HUES48 (cell line): Measurements from ENCODE around the gene CIROP.

Experiments
- H3K27ac ChIP-seq: one replicate; pipeline ENCODE4 v1.7.0; 2013; ENCODE audit warnings: low read depth, low read length, inconsistent platforms
- H3K27me3 ChIP-seq: 2 replicates; pipeline ENCODE4 v1.6.1; 2013; ENCODE audit warnings: mild to moderate bottlenecking, low read length; ENCODE audit not compliant: control insufficient read depth, insufficient read depth
- H3K36me3 ChIP-seq: 2 replicates; pipeline ENCODE4 v1.6.1; 2013; ENCODE audit warnings: low read length; ENCODE audit not compliant: control insufficient read depth, insufficient read depth
- H3K4me1 ChIP-seq: 2 replicates; pipeline ENCODE4 v1.6.1; 2013; ENCODE audit warnings: mild to moderate bottlenecking, low read length; ENCODE audit not compliant: control insufficient read depth, insufficient read depth
- H3K4me3 ChIP-seq: 2 replicates; pipeline ENCODE4 v1.5.1; 2013; ENCODE audit warnings: mild to moderate bottlenecking, low read depth, low read length
- H3K9ac ChIP-seq: 2 replicates; pipeline ENCODE4 v1.6.1; 2013; ENCODE audit warnings: mild to moderate bottlenecking, low read depth, low read length, moderate library complexity
- H3K9me3 ChIP-seq: 2 replicates; pipeline ENCODE4 v1.6.1; 2013; ENCODE audit warnings: low read length; ENCODE audit not compliant: control insufficient read depth, insufficient read depth

The CIROP gene

DNA sequence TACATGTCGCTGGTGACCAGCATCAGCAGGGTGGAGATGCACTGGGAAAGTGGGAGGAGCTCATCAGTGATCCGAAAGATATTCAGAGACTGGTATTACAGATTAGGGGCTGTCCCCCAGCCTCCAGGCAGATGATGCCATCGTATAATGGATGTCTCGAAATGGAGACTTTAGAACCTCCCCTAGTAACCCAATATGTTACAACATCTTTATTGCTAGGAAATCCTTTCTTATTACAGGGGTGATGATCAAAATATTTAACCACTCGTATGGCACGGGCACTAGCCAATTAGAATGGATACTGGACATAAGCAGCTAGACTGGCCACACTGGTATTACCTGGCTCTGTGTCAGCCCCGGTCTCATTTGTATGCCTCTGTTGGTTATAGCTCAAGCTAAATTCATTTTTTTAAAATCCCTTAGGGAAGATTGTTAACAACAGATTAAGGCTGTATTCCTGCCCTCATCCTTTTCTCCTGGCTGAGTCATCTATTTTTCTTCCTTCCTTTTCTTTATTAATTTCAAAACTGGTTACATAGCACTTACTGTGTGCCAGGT lies 25.0 kb upstream of the CIROP start:
- no peak overlapping the region for H3K9ac ChIP-seq
- peaks cover 49% of the 10 kb centered on the region for H3K36me3 ChIP-seq
- H3K4me3 ChIP-seq, result no peak overlapping the region
- no peaks in the 10 kb centered on the region for H3K9me3 ChIP-seq
- H3K27me3 ChIP-seq, result no peaks in the 10 kb centered on the region; the same call in 1 of the 2 replicates
- peaks cover 9% of the 10 kb centered on the region for H3K4me1 ChIP-seq
- no peak overlapping the region for H3K27ac ChIP-seq

DNA sequence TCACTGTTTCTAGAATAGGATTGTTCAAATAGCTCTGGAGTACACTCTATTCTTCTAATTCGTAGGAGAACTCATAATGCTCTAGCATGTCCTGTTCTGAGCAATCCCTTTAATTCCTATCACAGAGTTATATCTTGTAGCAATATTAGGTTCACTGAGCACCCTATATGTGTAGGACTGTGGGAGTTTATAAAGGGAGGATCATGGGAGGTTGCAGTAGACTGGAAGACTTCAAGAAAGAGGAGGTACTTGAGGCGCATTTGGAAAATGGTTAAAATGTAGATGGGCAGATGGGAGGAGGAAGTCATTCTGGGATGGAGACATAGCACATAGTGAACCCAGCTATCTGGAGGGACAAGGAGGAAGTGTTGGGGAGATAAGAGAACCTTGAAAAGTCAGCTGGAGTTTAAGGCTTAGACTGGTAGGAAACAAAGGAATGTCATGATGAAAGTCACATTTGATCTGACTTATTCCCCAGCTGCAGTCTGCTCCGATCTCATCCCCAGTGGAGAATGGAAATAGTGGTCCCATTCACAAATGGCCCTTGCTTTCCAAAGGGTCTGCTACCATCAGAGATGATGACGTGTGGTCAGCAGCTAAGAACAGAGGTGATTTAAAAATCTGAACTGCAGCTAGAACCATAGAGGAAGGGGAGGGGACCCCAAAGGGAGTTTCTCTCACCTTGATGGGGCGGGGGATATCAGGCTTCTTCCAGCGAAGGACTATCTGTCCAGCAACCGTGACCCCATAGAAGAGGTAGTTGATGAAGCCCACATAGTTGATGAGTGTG lies 24.4 kb upstream of the CIROP start:
- H3K4me3 ChIP-seq, result no peak overlapping the region
- no peaks in the 10 kb centered on the region for H3K9me3 ChIP-seq
- H3K27me3 ChIP-seq, result no peaks in the 10 kb centered on the region; the same call in 1 of the 2 replicates
- no peak overlapping the region for H3K27ac ChIP-seq
- peaks cover 10% of the 10 kb centered on the region for H3K4me1 ChIP-seq
- no peak overlapping the region for H3K9ac ChIP-seq
- peaks cover 49% of the 10 kb centered on the region for H3K36me3 ChIP-seq

GRCh38 chr14:23127861-23128260 lies 23.1 kb upstream of the CIROP start:
- no peak overlapping the region for H3K27ac ChIP-seq
- no peaks in the 10 kb centered on the region; the same call in 1 of the 2 replicates for H3K27me3 ChIP-seq
- H3K4me3 ChIP-seq, result no peak overlapping the region
- peaks cover 49% of the 10 kb centered on the region for H3K36me3 ChIP-seq
- peaks cover 10% of the 10 kb centered on the region for H3K4me1 ChIP-seq
- H3K9ac ChIP-seq, result no peak overlapping the region
- no peaks in the 10 kb centered on the region for H3K9me3 ChIP-seq

DNA sequence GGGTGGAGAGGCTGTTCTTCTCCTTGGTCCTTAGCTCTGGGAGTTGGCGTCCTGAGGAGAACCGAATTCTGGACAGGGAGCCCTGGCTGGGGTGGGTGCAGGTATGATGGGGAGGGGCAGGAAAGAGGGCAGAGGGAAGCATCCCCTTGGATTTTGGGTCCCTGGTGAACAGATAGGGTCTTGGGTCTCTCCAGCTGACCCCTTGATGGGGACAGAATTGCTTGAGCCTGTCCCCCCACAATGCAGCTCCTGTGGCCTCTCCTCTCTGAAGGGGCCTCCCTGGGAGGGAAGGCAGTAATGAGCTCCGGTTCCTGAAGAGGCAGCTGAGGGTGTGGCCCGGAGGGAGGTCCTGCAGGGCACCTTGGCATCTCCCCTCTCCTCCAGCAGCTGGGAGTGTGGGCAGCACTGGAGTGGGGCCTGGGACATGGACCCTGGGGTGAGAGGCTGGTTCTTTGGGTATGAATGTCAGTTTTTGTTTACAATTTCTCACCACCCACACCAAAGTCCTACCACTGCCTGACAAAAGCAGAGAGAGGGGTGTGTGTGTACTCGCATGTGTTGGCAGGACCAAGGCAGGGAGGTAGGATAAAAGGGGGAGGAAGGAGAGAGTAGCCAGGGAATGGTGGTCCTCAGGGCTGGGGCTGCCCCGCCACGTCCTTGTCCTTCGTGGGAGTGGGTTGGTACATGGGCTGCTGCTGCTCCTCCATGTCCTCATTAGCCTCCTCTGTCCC lies 21.9 kb upstream of the CIROP start:
- Histone ChIP-seq H3K36me3 (peaks cover 47% of the 10 kb centered on the region), H3K4me3 (no peak overlapping the region), H3K27ac (no peak overlapping the region), H3K9ac (no peak overlapping the region), H3K9me3 (no peaks in the 10 kb centered on the region), H3K27me3 (no peaks in the 10 kb centered on the region; the same call in 1 of the 2 replicates), H3K4me1 (peaks cover 15% of the 10 kb centered on the region)

DNA sequence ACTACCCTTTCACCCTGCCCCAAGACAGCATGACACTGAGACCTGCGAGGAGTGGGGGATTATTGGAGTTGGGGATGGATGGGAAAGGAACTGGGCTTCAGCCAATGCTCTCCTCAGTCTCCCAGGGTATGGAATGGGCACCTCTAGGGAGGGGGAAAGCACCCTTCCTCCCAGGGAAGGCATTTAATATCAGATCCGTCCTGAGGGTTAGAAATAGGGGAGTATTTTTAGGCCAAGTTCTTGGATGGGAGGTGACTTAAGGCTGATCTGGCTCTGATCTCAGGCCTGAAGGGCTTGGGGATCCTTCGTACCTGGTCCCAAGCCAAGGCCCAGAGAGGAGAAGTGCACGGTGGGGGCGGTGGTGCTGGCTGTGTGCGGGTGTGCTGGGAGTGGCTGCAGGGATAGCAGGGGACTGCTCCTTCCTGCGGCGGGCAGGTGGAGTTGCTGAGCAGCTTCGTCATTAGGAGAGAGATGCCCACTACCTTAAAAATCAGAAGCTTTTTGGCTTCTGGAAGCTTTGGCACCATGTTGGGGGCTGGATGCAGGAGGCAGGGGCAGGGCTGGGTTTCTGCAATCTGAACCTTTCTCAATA lies 21.2 kb upstream of the CIROP start:
- Histone ChIP-seq H3K4me1 (peaks cover 22% of the 10 kb centered on the region), H3K27ac (no peak overlapping the region), H3K27me3 (no peaks in the 10 kb centered on the region; the same call in 1 of the 2 replicates), H3K9ac (no peak overlapping the region), H3K4me3 (no peak overlapping the region), H3K36me3 (peaks cover 40% of the 10 kb centered on the region), H3K9me3 (no peaks in the 10 kb centered on the region)

GRCh38 chr14:23125011-23125410 lies 20.2 kb upstream of the CIROP start:
- H3K4me1 ChIP-seq, result peaks cover 29% of the 10 kb centered on the region
- H3K27ac ChIP-seq, result no peak overlapping the region
- no peak overlapping the region for H3K9ac ChIP-seq
- H3K36me3 ChIP-seq, result peaks cover 32% of the 10 kb centered on the region
- H3K4me3 ChIP-seq, result no peak overlapping the region
- no peaks in the 10 kb centered on the region; the same call in 1 of the 2 replicates for H3K27me3 ChIP-seq
- no peaks in the 10 kb centered on the region for H3K9me3 ChIP-seq

DNA sequence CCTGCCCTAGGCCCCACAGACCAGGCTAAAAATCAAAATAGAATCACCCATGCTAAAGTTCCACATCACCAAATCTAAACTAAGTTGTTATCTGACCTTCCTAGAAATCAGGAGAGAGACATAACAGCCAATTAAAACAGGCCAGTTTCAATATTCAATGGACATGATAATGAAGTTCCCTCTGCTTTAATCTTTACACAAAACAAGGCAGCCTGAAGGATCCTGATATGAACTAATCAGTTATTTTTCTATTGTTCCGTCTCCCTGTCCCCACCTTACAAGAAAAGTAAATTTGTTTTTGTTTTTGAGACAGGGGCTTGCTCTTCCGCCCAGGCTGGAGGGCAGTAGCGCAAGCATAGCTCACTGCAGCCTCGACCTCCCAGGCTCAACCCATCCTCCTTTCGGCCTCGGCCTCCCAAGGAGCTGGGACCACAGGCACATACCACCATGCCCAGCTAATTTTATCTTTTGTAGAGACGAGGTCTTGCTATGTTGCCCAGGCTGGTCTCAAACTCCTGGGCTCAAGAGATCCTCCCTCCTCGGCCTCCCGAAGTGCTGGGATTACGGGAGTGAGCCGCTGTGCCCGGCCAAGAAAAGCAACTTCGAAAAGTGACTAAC lies 19.7 kb upstream of the CIROP start:
- Histone ChIP-seq H3K4me3 (no peak overlapping the region), H3K4me1 (peaks cover 34% of the 10 kb centered on the region), H3K9ac (no peak overlapping the region), H3K27ac (no peak overlapping the region), H3K36me3 (peaks cover 26% of the 10 kb centered on the region), H3K9me3 (no peaks in the 10 kb centered on the region), H3K27me3 (no peaks in the 10 kb centered on the region; the same call in 1 of the 2 replicates)

DNA sequence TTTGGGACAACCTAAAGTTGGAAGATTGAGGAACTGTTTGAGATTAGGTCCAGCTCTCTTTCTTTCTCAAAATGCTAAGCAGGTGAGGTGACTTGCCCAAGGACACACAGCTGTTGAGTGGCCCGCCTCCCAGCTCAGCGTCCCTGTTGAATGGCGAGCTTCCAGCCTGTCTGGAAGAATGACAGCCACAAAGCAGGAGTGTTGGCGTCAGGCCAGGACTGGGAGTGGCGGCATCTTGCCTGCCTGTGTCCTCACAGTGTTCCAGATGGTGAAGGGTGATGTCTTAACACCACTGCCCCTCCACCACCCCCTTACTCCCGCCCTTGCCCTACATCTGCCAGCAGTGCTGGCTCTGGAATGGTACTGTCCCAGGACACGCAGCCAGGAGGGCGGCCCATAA lies 18.6 kb upstream of the CIROP start:
- H3K9ac ChIP-seq, result no peak overlapping the region
- H3K9me3 ChIP-seq, result no peaks in the 10 kb centered on the region
- peaks cover 16% of the 10 kb centered on the region for H3K36me3 ChIP-seq
- H3K27me3 ChIP-seq, result no peaks in the 10 kb centered on the region; the same call in 1 of the 2 replicates
- no peak overlapping the region for H3K27ac ChIP-seq
- H3K4me1 ChIP-seq, result peaks cover 36% of the 10 kb centered on the region
- H3K4me3 ChIP-seq, result no peak overlapping the region

GRCh38 chr14:23122086-23122485 lies 17.3 kb upstream of the CIROP start:
- Histone ChIP-seq H3K27me3 (no peaks in the 10 kb centered on the region; the same call in 1 of the 2 replicates), H3K9ac (no peak overlapping the region), H3K36me3 (0 out of 2 replicates have a peak, but pooled peaks cover 4% of the 10 kb centered on the region), H3K4me3 (no peak overlapping the region), H3K9me3 (no peaks in the 10 kb centered on the region), H3K4me1 (peaks cover 36% of the 10 kb centered on the region), H3K27ac (no peak overlapping the region)

- Histone ChIP-seq H3K9me3 (no peaks in the 10 kb centered on the region), H3K4me3 (no peak overlapping the region), H3K27ac (peak overlapping the region; percentile 22), H3K36me3 (no peaks in the 10 kb centered on the region), H3K27me3 (no peaks in the 10 kb centered on the region), H3K9ac (no peak overlapping the region), H3K4me1 (peaks cover 36% of the 10 kb centered on the region)
These were observed 16.6 kb upstream of the CIROP start for GRCh38 chr14:23121361-23121771.
